Endothelial cell of umbilical vein (primary cell): ENCODE measurements around the gene TSPAN17.

ENCODE experiments used
- EZH2 ChIP-seq: IDR thresholded peaks from 2 replicates; pipeline ENCODE4 v1.6.1; 2012; ENCODE audit warnings: borderline replicate concordance, low read depth, mild to moderate bottlenecking, moderate library complexity, low read length, inconsistent platforms; ENCODE audit not compliant: severe bottlenecking
- GATA2 ChIP-seq: IDR thresholded peaks from 2 replicates; pipeline ENCODE4 v1.7.0; 2011; ENCODE audit warnings: low read depth, mild to moderate bottlenecking, moderate library complexity, mixed read lengths, low read length; ENCODE audit not compliant: insufficient read length, insufficient read depth
- JUN ChIP-seq: IDR thresholded peaks from 2 replicates; pipeline ENCODE4 v1.6.1; 2011; ENCODE audit warnings: borderline replicate concordance, low read depth; ENCODE audit not compliant: insufficient read length, insufficient read depth
- MYC ChIP-seq: IDR thresholded peaks from one replicate; pipeline ENCODE4 v1.6.1; 2011; ENCODE audit warnings: mild to moderate bottlenecking, low read depth, low read length
- POLR2A ChIP-seq: IDR thresholded peaks from 2 replicates; pipeline ENCODE4 v1.6.1; 2012; ENCODE audit warnings: low read depth, mild to moderate bottlenecking, control low read depth, low read length
- POLR2AphosphoS5 ChIP-seq: IDR thresholded peaks from 2 replicates; pipeline ENCODE4 v1.6.1; 2012; ENCODE audit warnings: low read depth, mild to moderate bottlenecking, control low read depth, low read length, moderate library complexity; ENCODE audit not compliant: insufficient read depth
- TF ChIP-seq, protein P1 (sequence below), 2 donors: IDR thresholded peaks; 1 replicate in 1 of 2; 2 replicates in 1 of 2; pipeline ENCODE4 v1.5.1; 2011; ENCODE audit warnings: low read length in 2 of 2, mild to moderate bottlenecking in 2 of 2, moderate library complexity in 2 of 2, control low read depth in 1 of 2, inconsistent platforms in 1 of 2, low read depth in 1 of 2; ENCODE audit not compliant: insufficient read depth in 1 of 2; ENCODE audit errors: extremely low read depth in 1 of 2
- TF ChIP-seq, protein P2 (sequence below): IDR thresholded peaks from 2 replicates; pipeline ENCODE4 v1.6.1; 2011; ENCODE audit not compliant: insufficient read depth, insufficient read length

DNA sequence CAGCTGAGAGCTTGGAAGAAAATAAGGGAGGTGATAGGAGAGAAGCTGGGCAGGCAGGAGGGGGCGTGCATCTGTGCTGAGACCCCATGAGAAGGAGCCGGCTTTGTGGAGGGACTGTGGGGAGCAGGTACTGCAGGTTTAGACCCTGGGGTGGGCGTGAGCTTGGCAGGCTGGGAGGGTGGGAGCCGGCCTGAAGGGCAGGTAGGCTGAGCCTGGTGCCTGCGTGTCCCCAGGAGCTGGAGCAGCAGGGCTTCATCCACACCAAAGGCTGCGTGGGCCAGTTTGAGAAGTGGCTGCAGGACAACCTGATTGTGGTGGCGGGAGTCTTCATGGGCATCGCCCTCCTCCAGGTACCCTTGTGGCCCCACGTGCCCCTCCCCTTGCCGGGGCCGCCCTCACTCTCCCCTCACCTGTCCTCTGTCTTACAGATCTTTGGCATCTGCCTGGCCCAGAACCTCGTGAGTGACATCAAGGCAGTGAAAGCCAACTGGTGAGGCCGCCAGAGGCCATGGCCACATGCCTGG, 9.2 kb downstream of the TSPAN17 start:
- TF ChIP-seq POLR2AphosphoS5 (no peak), POLR2A (no peak), JUN (no peak), EZH2 (no peak), GATA2 (no peak), MYC (no peak)
- TF ChIP-seq, protein P1, sequence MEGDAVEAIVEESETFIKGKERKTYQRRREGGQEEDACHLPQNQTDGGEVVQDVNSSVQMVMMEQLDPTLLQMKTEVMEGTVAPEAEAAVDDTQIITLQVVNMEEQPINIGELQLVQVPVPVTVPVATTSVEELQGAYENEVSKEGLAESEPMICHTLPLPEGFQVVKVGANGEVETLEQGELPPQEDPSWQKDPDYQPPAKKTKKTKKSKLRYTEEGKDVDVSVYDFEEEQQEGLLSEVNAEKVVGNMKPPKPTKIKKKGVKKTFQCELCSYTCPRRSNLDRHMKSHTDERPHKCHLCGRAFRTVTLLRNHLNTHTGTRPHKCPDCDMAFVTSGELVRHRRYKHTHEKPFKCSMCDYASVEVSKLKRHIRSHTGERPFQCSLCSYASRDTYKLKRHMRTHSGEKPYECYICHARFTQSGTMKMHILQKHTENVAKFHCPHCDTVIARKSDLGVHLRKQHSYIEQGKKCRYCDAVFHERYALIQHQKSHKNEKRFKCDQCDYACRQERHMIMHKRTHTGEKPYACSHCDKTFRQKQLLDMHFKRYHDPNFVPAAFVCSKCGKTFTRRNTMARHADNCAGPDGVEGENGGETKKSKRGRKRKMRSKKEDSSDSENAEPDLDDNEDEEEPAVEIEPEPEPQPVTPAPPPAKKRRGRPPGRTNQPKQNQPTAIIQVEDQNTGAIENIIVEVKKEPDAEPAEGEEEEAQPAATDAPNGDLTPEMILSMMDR (IDR thresholded peaks at IDR 0.05; ENCODE audit: extremely low read depth in 1 of 2, insufficient read depth in 1 of 2, low read depth in 1 of 2, low read length in 2 of 2): no peak
- TF ChIP-seq, protein P2, sequence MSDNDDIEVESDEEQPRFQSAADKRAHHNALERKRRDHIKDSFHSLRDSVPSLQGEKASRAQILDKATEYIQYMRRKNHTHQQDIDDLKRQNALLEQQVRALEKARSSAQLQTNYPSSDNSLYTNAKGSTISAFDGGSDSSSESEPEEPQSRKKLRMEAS: no peak
